Left lung (tissue), 10 donors: ENCODE data around the gene KLHL21. TPM values are rescaled to one million over a fixed set of nuclear protein-coding genes. Genes with fewer than 3 reads are reported as not detected.

Experiments
- ATAC-seq: fragments of 200-7000 bp; cut with Tn5 transposase; one replicate; pipeline ENCODE4 v1.9.1; 2020; ENCODE audit warnings: moderate library complexity
- DNase-seq, 4 donors: peaks; one replicate each; pipeline ENCODE4 v3.0.0-alpha.2; 2013 to 2020
- H3K27ac ChIP-seq, 2 donors: fragments of 200-600 bp; sonication (generic) in 1 of 2; one replicate each; pipeline versions ENCODE4 v1.5.0 to v1.8.0; 2020 to 2021
- H3K27me3 ChIP-seq, 2 donors: fragments of 200-600 bp; sonication (generic) in 1 of 2; one replicate each; pipeline versions ENCODE4 v1.5.0 to v1.8.0; 2020 to 2021
- H3K36me3 ChIP-seq, 2 donors: fragments of 200-600 bp; sonication (generic) in 1 of 2; one replicate each; pipeline versions ENCODE4 v1.5.0 to v1.8.0; 2020 to 2021
- H3K4me1 ChIP-seq, 2 donors: fragments of 200-600 bp; one replicate each; pipeline ENCODE4 v1.8.0; 2021
- H3K4me3 ChIP-seq, 2 donors: fragments of 200-600 bp; sonication (generic) in 1 of 2; one replicate each; pipeline versions ENCODE4 v1.5.0 to v1.8.0; 2020 to 2021; ENCODE audit warnings: mild to moderate bottlenecking in 1 of 2
- H3K9me3 ChIP-seq, 2 donors: fragments of 200-600 bp; sonication (generic) in 1 of 2; one replicate each; pipeline versions ENCODE4 v1.5.0 to v1.8.0; 2020 to 2021
- intact Hi-C, 2 donors: fragments of 100-400 bp; cut with DNase I; formaldehyde crosslinking; loops; one replicate each; pipeline versions ENCODE4 v1.11.2 to v1.14.2; 2022
- polyA plus RNA-seq, 6 donors: library from polyadenylated mRNA; unstranded; fragments of 120-200 nt; gene quantifications; one replicate each; pipeline ENCODE4 v1.2.1, GENCODE V29; 2013; ENCODE audit not compliant: insufficient read length in 6 of 6
- total RNA-seq, 2 donors: library from RNA; stranded (reverse); fragmentation: NEBNext Ultra II Directional; extraction: Animal tissue kit (Norgen Biotek cat#: 25700); gene quantifications; one replicate each; pipeline ENCODE4 v1.2.1, GENCODE V29; 2021
- TF ChIP-seq, protein P1 (sequence below), 2 donors: fragments of 200-600 bp; sonication (generic) in 1 of 2; IDR thresholded peaks; one replicate each; pipeline versions ENCODE4 v1.5.0 to v1.8.0; 2021; ENCODE audit warnings: antibody characterized with exemption in 2 of 2
- donor health status: DM: no; HTN: yes; CAD: no.
- donor health status: DM: no; HTN: no; CAD: no.

KLHL21 gene
- total and polyA plus RNA-seq, 8 donors = 11.0 to 29.2 (median 13.7) TPM

DNA sequence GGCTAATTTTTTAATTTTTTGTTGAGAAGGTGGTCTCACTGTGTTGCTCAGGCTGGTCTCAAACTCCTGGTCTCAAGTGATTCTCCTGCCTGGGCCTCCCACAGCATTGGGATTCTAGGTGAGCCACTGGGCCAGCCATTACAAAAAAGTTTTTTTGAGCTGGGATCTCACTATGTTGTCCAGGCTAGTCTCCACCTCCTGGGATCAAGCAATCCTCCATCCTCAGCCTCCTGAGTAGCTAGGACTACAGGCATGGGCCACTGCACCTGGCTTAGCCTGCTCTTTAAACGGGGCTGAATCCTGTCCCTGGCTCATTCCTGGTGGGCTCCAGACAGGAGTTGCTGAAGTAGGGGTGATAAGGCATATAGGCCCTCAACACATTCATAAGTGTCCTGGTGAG, 45.1 kb downstream of the KLHL21 start:
- Histone ChIP-seq H3K4me3 (no peak overlapping the region), H3K27ac (no peak overlapping the region), H3K4me1 (peaks cover 16 to 21% of the 10 kb centered on the region in 2 donors), H3K36me3 (no peaks in the 10 kb centered on the region), H3K9me3 (no peaks in the 10 kb centered on the region), H3K27me3 (no peaks in the 10 kb centered on the region)
- DNase-seq (no peak), ATAC-seq (no peak)
- TF ChIP-seq, protein P1, sequence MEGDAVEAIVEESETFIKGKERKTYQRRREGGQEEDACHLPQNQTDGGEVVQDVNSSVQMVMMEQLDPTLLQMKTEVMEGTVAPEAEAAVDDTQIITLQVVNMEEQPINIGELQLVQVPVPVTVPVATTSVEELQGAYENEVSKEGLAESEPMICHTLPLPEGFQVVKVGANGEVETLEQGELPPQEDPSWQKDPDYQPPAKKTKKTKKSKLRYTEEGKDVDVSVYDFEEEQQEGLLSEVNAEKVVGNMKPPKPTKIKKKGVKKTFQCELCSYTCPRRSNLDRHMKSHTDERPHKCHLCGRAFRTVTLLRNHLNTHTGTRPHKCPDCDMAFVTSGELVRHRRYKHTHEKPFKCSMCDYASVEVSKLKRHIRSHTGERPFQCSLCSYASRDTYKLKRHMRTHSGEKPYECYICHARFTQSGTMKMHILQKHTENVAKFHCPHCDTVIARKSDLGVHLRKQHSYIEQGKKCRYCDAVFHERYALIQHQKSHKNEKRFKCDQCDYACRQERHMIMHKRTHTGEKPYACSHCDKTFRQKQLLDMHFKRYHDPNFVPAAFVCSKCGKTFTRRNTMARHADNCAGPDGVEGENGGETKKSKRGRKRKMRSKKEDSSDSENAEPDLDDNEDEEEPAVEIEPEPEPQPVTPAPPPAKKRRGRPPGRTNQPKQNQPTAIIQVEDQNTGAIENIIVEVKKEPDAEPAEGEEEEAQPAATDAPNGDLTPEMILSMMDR (IDR thresholded peaks at IDR 0.05) = no peak
- intact Hi-C loops = no loop called here

DNA sequence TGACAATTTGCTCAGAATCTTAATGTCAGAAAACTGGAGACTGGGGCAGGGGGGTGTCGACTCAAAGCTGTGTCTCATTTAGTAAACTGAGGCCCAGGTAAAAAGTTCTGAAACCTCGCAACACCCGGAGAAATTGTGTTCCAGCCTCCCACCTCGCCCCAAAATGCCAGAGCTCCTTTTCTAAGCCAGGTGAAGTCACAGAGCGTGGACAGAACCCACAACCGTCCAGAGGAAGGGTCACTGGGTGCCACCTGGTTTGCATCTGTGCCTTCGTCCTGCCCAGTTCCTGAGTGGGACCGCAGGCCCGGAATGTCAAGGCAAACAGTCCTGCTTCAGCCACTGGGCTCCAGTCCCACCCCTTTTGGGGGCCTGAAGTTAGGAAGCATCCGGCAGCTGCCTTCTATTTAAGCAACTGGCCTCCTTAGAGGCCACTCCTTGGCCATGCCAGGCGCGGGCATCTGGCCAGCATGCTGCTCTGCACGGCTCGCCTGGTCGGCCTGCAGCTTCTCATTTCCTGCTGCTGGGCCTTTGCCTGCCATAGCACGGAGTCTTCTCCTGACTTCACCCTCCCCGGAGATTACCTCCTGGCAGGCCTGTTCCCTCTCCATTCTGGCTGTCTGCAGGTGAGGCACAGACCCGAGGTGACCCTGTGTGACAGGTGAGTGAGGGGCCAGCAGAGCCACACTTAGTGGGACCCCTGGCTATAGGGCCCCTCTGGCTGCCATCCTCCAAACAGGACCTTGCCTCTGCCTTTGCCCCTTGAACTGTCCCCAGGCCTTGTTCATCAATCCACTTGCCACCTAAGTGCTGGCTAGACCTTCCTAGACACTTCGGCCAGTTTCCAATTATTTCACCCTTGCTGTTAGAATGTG, 47.5 kb downstream of the KLHL21 start, which contains the start of gene TAS1R1:
TAS1R1 (plus strand) TSS at position 401 of the 872 bp plus-strand sequence; CDS start at position 468, 67 bp downstream.
- peak in 1 of 4 donors; percentile 34 for DNase-seq
- Histone ChIP-seq H3K27me3 (no peaks in the 10 kb centered on the region), H3K36me3 (peaks cover 0 to 12% of the 10 kb centered on the region in 2 donors), H3K4me3 (peak within 1 kb of the TSS; percentile 97 to 99), H3K9me3 (no peaks in the 10 kb centered on the region), H3K4me1 (peaks cover 16 to 28% of the 10 kb centered on the region in 2 donors), H3K27ac (peak within 1 kb of the TSS in 1 of 2 donors; percentile 80)
- peak; percentile 30 for ATAC-seq
- TF ChIP-seq, protein P1 (IDR thresholded peaks at IDR 0.05) = no peak
- intact Hi-C loops = no loop called here

DNA sequence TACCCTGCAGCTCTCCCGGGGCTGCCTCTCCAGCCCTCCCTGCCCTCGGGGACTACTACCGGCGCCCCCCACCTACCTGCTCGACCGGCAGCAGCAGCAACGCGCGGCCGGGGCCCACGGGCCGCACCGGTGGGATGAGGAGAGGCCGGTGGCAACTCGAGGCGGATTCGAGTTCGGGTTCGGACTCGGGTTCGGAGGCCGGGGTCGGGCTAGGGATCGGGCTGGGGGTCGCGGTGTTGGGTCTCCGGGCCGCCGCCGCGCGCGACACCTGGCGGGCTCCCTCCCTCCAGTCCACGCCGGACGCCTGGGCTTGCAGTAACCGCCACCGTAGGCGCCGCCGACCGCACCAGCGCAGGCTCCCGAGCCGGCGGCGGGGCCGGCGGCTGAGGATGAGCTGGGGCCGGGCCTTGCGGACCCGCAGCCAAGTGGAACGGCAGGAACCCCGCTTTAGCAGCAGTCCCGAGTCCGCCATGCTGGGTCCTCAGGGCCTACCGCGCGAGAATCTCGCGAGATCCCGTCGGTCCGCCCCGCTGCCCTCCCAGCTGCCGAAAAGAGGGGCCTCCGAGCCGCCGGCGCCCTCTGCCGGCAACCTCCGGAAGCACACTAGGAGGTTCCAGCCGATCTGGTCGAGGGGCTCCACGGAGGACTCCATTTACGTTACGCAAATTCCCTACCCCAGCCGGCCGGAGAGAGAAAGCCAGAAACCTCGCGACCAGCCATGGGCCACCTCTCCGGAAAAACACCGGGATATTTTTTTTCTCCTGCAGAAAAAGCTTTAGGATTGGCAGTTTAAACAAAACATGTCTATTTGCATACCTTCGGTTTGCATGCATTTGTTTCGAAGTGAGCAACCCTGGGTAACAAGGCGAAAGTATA, 48.4 kb downstream of the KLHL21 start, which contains the start of gene NOL9:
NOL9 (minus strand) TSS at position 483 of the 876 bp plus-strand sequence; CDS start at position 472, 11 bp downstream.
- intact Hi-C loops = no loop called here
- peaks cover 0 to 21% of the 10 kb centered on the region in 2 donors for H3K36me3 ChIP-seq
- H3K4me1 ChIP-seq = peaks cover 16 to 28% of the 10 kb centered on the region in 2 donors
- H3K27ac ChIP-seq = peak within 1 kb of the TSS in 1 of 2 donors; percentile 80
- H3K27me3 ChIP-seq = no peaks in the 10 kb centered on the region
- no peaks in the 10 kb centered on the region for H3K9me3 ChIP-seq
- peak; percentile 94 to 100 (median 96) for DNase-seq
- ATAC-seq = peak; percentile 100
- H3K4me3 ChIP-seq = peak within 1 kb of the TSS; percentile 97 to 99
- TF ChIP-seq, protein P1 (IDR thresholded peaks at IDR 0.05) = peak; percentile 91 to 97

DNA sequence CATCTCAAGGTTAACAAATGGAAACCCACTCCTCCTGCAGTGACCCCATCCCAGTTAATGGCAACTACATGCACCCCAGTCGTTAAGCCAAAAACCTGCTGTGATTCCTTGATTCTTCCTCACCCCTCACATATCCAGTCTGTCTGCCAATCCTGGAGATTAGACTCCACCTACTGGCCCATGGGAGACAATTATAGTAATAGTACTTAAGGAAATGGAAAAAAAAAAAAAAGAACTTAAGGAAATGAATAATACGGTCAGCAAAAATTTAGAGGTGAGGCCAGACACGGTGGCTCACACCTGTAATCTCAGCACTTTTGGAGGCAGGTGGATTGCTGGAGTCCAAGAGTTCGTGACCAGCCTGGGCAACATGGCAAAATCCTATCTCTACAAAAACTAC, 55.4 kb downstream of the KLHL21 start:
- ATAC-seq = no peak
- H3K27ac ChIP-seq = no peak overlapping the region
- H3K27me3 ChIP-seq = no peaks in the 10 kb centered on the region
- intact Hi-C loops = no loop called here
- TF ChIP-seq, protein P1 (IDR thresholded peaks at IDR 0.05) = no peak
- peaks cover 0 to 90% of the 10 kb centered on the region in 2 donors for H3K36me3 ChIP-seq
- H3K4me1 ChIP-seq = peaks cover 0 to 3% of the 10 kb centered on the region in 2 donors
- DNase-seq = no peak
- no peak overlapping the region for H3K4me3 ChIP-seq
- no peaks in the 10 kb centered on the region for H3K9me3 ChIP-seq
